T-helper 2 cell (primary cell): ENCODE data around the gene POLR2J.
A peak's percentile ranks its signal among the peaks of the same experiment; 100 is the strongest.
"Not testable (repeated sequence)": the region's sequence is repeated elsewhere in the genome, so short reads cannot be mapped to it uniquely, and the experiment has no call there.

ENCODE experiments used
- DNase-seq, 5 experiments: peaks; one replicate each; pipeline versions ENCODE4 v3.0.0 to v3.0.0-alpha.2; 2012 to 2022
- total RNA-seq, 2 donors: gene quantifications; one replicate each; lab custom pipeline; 2026; lab: John Stamatoyannopoulos, UW

Gene POLR2J
- total RNA-seq = 13.1 to 15.9 reads per million in 2 donors

- peak; percentile 78 to 86 (median 81) for DNase-seq
These were observed at the start of gene POLR2J for GRCh38 chr7:102478314-102479208. Gene POLR2J, minus strand, starts transcription at chr7:102478922. Its CDS starts 62 bp downstream, at chr7:102478860.

GRCh38 chr7:102527822-102528793 is 49.4 kb upstream of the POLR2J start:
- DNase-seq = not testable (repeated sequence)

GRCh38 chr7:102527182-102527581 is 48.5 kb upstream of the POLR2J start:
- DNase-seq = not testable (repeated sequence)

GRCh38 chr7:102524803-102525202 is 46.1 kb upstream of the POLR2J start:
- DNase-seq = not testable (repeated sequence)

- not testable (repeated sequence) for DNase-seq
These were observed 42.1 kb upstream of the POLR2J start for GRCh38 chr7:102520797-102521196.

GRCh38 chr7:102517550-102518147 is 38.9 kb upstream of the POLR2J start, which contains the start of gene RASA4B:
Gene RASA4B, minus strand, starts transcription at chr7:102517777. Its CDS starts 67 bp downstream, at chr7:102517710.
- peak in 2 of 5 experiments; percentile 0 to 6 for DNase-seq

- not testable (repeated sequence) for DNase-seq
These were observed 38.2 kb upstream of the POLR2J start for GRCh38 chr7:102516951-102517350.

- not testable (repeated sequence) for DNase-seq
These were observed 37.2 kb upstream of the POLR2J start for GRCh38 chr7:102515889-102516288.

GRCh38 chr7:102514881-102515721 is 36.4 kb upstream of the POLR2J start:
- not testable (repeated sequence) for DNase-seq

- peak in 1 of 5 experiments; percentile 0 for DNase-seq
These were observed 34.0 kb upstream of the POLR2J start for GRCh38 chr7:102512642-102513221.

GRCh38 chr7:102511860-102512522 is 33.3 kb upstream of the POLR2J start:
- DNase-seq = not testable (repeated sequence)

GRCh38 chr7:102510575-102510974 is 31.9 kb upstream of the POLR2J start:
- DNase-seq = not testable (repeated sequence)

- DNase-seq = not testable (repeated sequence)
These were observed 28.8 kb upstream of the POLR2J start for GRCh38 chr7:102507410-102508088.

- DNase-seq = not testable (repeated sequence)
These were observed 26.8 kb upstream of the POLR2J start for GRCh38 chr7:102505298-102506185.

GRCh38 chr7:102503141-102503540 is 24.4 kb upstream of the POLR2J start:
- not testable (repeated sequence) for DNase-seq

- not testable (repeated sequence) for DNase-seq
These were observed 19.6 kb upstream of the POLR2J start for GRCh38 chr7:102498321-102498720.

GRCh38 chr7:102497308-102497707 is 18.6 kb upstream of the POLR2J start:
- not testable (repeated sequence) for DNase-seq

- not testable (repeated sequence) for DNase-seq
These were observed 18.1 kb upstream of the POLR2J start for GRCh38 chr7:102496861-102497260.
